Smooth muscle cell (in vitro differentiated cells): ENCODE data around the gene PIP5K1A. TPM values are rescaled to one million over a fixed set of nuclear protein-coding genes. Genes with fewer than 3 reads are reported as not detected.

ENCODE experiments used
- DNase-seq: peaks from one replicate; lab custom pipeline; 2025; ENCODE audit not compliant: unreplicated experiment; lab: John Stamatoyannopoulos, UW
- H2AFZ ChIP-seq: fragments of 200-600 bp; sonication (generic); 2 replicates; pipeline ENCODE4 v1.6.0; 2016; ENCODE audit warnings: antibody characterized with exemption, low read depth, mild to moderate bottlenecking
- H3F3A ChIP-seq: fragments of 200-600 bp; sonication (generic); 2 replicates; pipeline ENCODE4 v1.6.0; 2017; ENCODE audit warnings: antibody characterized with exemption, low read depth
- H3K27ac ChIP-seq: fragments of 200-600 bp; sonication (generic); 2 replicates; pipeline ENCODE4 v1.5.1; 2016; ENCODE audit warnings: low read depth, mild to moderate bottlenecking
- H3K27me3 ChIP-seq: fragments of 200-600 bp; sonication (generic); 2 replicates; pipeline ENCODE4 v1.6.1; 2016; ENCODE audit warnings: low read depth, mild to moderate bottlenecking
- H3K36me3 ChIP-seq: fragments of 200-600 bp; sonication (generic); 2 replicates; pipeline ENCODE4 v1.5.1; 2016; ENCODE audit warnings: low read depth
- H3K4me1 ChIP-seq: fragments of 200-600 bp; sonication (generic); 2 replicates; pipeline ENCODE4 v1.5.1; 2016; ENCODE audit warnings: low read depth
- H3K4me2 ChIP-seq: fragments of 200-600 bp; sonication (generic); 2 replicates; pipeline ENCODE4 v1.6.0; 2016; ENCODE audit warnings: mild to moderate bottlenecking
- H3K4me3 ChIP-seq: fragments of 200-600 bp; sonication (generic); 2 replicates; pipeline ENCODE4 v1.5.1; 2016; ENCODE audit warnings: mild to moderate bottlenecking
- H3K79me2 ChIP-seq: fragments of 200-600 bp; sonication (generic); 2 replicates; pipeline ENCODE4 v1.6.0; 2016; ENCODE audit warnings: low read depth, mild to moderate bottlenecking
- H3K9ac ChIP-seq: fragments of 200-600 bp; sonication (generic); 2 replicates; pipeline ENCODE4 v1.6.0; 2016; ENCODE audit warnings: low read depth
- H3K9me3 ChIP-seq: fragments of 200-600 bp; sonication (generic); replicated peaks from 2 replicates; pipeline ENCODE4 v1.5.1; 2016; ENCODE audit warnings: low read depth
- H4K20me1 ChIP-seq: fragments of 200-600 bp; sonication (generic); 2 replicates; pipeline ENCODE4 v1.6.0; 2016; ENCODE audit warnings: low read depth
- CTCF ChIP-seq: fragments of 200-600 bp; sonication (generic); IDR thresholded peaks from 2 replicates; pipeline ENCODE4 v1.5.1; 2017; ENCODE audit warnings: borderline replicate concordance, mild to moderate bottlenecking, antibody characterized with exemption; ENCODE audit not compliant: insufficient read depth, poor library complexity, severe bottlenecking
- WGBS: methylation state at CpG from one replicate; pipeline ENCODE4 v1.1.7; 2016; ENCODE audit warnings: low lambda C conversion rate; 5-methylcytosine and 5-hydroxymethylcytosine counted together
- polyA plus RNA-seq: library from polyadenylated mRNA; unstranded; fragments of >200 nt; fragmentation: Nextera tagmentation; extraction: Ambion mirVana; gene quantifications from 2 replicates; pipeline ENCODE4 v1.2.1, GENCODE V29; 2016
- total RNA-seq: library from RNA; depleted of rRNA; stranded (reverse); fragments of >200 nt; gene quantifications from 2 replicates; pipeline ENCODE4 v1.2.3, GENCODE V29; 2014

Gene PIP5K1A, protein sequence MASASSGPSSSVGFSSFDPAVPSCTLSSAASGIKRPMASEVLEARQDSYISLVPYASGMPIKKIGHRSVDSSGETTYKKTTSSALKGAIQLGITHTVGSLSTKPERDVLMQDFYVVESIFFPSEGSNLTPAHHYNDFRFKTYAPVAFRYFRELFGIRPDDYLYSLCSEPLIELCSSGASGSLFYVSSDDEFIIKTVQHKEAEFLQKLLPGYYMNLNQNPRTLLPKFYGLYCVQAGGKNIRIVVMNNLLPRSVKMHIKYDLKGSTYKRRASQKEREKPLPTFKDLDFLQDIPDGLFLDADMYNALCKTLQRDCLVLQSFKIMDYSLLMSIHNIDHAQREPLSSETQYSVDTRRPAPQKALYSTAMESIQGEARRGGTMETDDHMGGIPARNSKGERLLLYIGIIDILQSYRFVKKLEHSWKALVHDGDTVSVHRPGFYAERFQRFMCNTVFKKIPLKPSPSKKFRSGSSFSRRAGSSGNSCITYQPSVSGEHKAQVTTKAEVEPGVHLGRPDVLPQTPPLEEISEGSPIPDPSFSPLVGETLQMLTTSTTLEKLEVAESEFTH
- 54.6 and 78.2 TPM in 2 replicates for total RNA-seq
- polyA plus RNA-seq: 24.1 and 25.8 TPM in 2 replicates

DNA sequence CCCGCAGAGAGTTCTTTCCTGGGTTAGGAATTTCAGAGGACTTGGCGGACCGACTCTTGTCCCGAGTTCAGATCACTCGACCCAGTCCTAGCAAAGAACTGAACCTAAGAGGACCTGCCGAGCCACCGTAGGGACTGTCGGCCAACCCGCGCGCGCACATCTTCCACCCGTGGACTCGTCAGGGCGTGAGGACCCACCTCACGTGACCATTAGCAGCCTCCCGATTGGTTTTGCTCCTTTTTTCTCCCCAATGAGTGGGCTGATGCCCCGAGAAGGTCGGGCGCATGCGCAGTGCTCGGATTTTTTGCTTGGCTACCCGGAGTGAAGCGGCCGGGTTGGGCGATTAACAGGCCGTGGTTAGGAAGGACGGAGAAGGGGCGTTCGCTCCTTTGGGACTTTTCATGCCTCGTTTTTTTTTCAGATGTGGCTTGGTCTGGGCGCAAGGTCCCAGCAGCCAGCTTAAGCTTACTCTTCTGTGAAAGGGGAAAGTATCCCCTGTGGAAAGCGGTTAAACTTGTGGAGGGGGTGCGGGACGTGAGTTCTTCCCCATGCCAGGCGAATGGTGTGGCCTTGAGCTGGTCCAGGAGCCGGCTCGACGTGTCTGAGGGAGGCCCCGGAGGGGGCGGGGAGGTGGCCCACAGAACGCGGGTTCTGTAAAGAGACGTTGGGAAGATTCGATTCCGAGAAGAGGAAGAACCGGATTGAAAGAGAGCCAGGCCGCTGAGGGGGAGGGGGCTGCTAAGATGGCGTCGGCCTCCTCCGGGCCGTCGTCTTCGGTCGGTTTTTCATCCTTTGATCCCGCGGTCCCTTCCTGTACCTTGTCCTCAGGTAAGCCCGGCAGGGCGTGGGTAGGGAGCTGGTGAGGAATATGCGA, at the start of gene PIP5K1A:
TSS of gene PIP5K1A (plus strand) at position 299 of the 874 bp plus-strand sequence. CDS start at position 744, 445 bp downstream.
- WGBS: 2% methylated on average over 60 of the region's 60 CpGs
- no peak for TF ChIP-seq CTCF
- H3K9ac ChIP-seq: peak within 1 kb of the TSS; percentile 96

GRCh38 chr1:151156515-151156819, 41.9 kb upstream of the PIP5K1A start, which contains the start of gene TNFAIP8L2:
Gene TNFAIP8L2, plus strand, starts transcription at chr1:151156649. Its CDS starts 2,049 bp downstream, at chr1:151158698.
- Histone ChIP-seq H3K79me2 (no peaks in the 10 kb centered on the region), H3K9ac (no peak within 1 kb of the TSS), H3K27ac (no peak within 1 kb of the TSS), H3K36me3 (no peaks in the 10 kb centered on the region), H3F3A (peaks cover 4% of the 10 kb centered on the region), H3K9me3 (no peaks in the 10 kb centered on the region), H4K20me1 (no peaks in the 10 kb centered on the region), H3K27me3 (no peaks in the 10 kb centered on the region), H3K4me1 (no peaks in the 10 kb centered on the region), H2AFZ (no peak within 1 kb of the TSS), H3K4me3 (no peak within 1 kb of the TSS), H3K4me2 (no peak within 1 kb of the TSS)
- no peak for TF ChIP-seq CTCF
- WGBS: 61% methylated on average over 4 of the region's 4 CpGs
- no peak for DNase-seq

More for the DNA sequence above, at the start of gene PIP5K1A:
- Histone ChIP-seq H3K4me3 (peak within 1 kb of the TSS; percentile 85), H3K79me2 (peaks cover 43% of the 10 kb centered on the region), H3K36me3 (no peaks in the 10 kb centered on the region), H3K4me2 (peak within 1 kb of the TSS; percentile 91), H3K27ac (peak within 1 kb of the TSS; percentile 97), H3K4me1 (peaks cover 12% of the 10 kb centered on the region), H3K9me3 (no peaks in the 10 kb centered on the region), H4K20me1 (peaks cover 41% of the 10 kb centered on the region), H3F3A (peaks cover 6% of the 10 kb centered on the region), H3K27me3 (no peaks in the 10 kb centered on the region), H2AFZ (peak within 1 kb of the TSS; percentile 56)
- DNase-seq: peak; percentile 96

DNA sequence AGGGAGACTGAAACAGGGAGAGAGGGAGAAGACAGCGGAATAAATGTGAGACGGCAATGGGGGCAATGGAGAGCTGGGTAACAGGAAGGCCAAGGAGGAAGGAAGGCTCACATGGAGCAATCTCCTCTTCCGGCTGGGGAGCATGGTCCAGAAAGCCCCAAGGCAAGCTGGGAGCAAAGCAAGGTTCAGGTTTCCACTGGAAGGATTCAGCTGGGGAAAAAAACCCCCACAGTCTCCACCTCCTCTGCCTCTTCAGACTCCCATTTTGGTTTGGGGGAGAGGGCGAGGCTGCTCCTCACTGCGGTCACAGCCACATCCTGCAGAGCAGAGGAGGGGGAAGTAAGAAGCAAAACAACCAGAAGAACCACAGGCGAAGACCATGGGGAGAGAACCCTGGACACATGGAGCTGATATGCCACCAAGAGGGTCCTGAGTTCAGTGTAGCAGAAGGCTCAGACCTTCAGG, 41.3 kb upstream of the PIP5K1A start:
- Histone ChIP-seq H3K79me2 (no peaks in the 10 kb centered on the region), H3K27me3 (no peaks in the 10 kb centered on the region), H3K4me2 (no peak overlapping the region), H3K27ac (no peak overlapping the region), H2AFZ (no peak overlapping the region), H3K4me3 (no peak overlapping the region), H3K9me3 (no peaks in the 10 kb centered on the region), H4K20me1 (no peaks in the 10 kb centered on the region), H3F3A (peaks cover 4% of the 10 kb centered on the region), H3K9ac (no peak overlapping the region), H3K4me1 (no peaks in the 10 kb centered on the region), H3K36me3 (no peaks in the 10 kb centered on the region)
- TF ChIP-seq CTCF: no peak
- no peak for DNase-seq
- 91% methylated on average over 6 of the region's 6 CpGs for WGBS
